ENCODE results near the gene CEBPE.
A peak's percentile ranks its signal among the peaks of the same experiment; 100 is the strongest.

Gene CEBPE

GRCh38 chr14:23093991-23094665, 24.9 kb downstream of the CEBPE start:
- Histone ChIP-seq H3K9me3 (ENCODE audit: insufficient read depth, low read length) (no peaks in the 10 kb centered on the region), H3K9me2 (replicated peaks; ENCODE audit: insufficient read depth, low read length) (no peaks in the 10 kb centered on the region), H3F3A (ENCODE audit: insufficient read depth) (no peaks in the 10 kb centered on the region), H3K27ac (ENCODE audit: low read depth, low read length) (peak overlapping the region; percentile 70), H2AFZ (ENCODE audit: low read depth, low read length, severe bottlenecking) (peak overlapping the region; percentile 72), H3K36me3 (ENCODE audit: low read length) (peaks cover 27% of the 10 kb centered on the region), H3K9ac (ENCODE audit: low read length) (peak overlapping the region; percentile 85), H3K4me2 (ENCODE audit: low read depth, low read length, poor library complexity, severe bottlenecking) (peak overlapping the region; percentile 89), H3K79me2 (ENCODE audit: insufficient read depth, low read length) (peaks cover 54% of the 10 kb centered on the region), H3K4me3 (ENCODE audit: insufficient read depth, low read length, poor library complexity, severe bottlenecking) (peak overlapping the region; percentile 66), H4K20me1 (ENCODE audit: low read depth, low read length) (peaks cover 21% of the 10 kb centered on the region), H3K27me3 (ENCODE audit: low read length) (no peaks in the 10 kb centered on the region)
- TF ChIP-seq, protein P1, sequence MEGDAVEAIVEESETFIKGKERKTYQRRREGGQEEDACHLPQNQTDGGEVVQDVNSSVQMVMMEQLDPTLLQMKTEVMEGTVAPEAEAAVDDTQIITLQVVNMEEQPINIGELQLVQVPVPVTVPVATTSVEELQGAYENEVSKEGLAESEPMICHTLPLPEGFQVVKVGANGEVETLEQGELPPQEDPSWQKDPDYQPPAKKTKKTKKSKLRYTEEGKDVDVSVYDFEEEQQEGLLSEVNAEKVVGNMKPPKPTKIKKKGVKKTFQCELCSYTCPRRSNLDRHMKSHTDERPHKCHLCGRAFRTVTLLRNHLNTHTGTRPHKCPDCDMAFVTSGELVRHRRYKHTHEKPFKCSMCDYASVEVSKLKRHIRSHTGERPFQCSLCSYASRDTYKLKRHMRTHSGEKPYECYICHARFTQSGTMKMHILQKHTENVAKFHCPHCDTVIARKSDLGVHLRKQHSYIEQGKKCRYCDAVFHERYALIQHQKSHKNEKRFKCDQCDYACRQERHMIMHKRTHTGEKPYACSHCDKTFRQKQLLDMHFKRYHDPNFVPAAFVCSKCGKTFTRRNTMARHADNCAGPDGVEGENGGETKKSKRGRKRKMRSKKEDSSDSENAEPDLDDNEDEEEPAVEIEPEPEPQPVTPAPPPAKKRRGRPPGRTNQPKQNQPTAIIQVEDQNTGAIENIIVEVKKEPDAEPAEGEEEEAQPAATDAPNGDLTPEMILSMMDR (IDR thresholded peaks at IDR 0.05; ENCODE audit: insufficient read depth, low read length, poor library complexity, severe bottlenecking): peak; percentile 35
- TF ChIP-seq EZH2phosphoT487 (conservative IDR thresholded peaks at IDR 0.05; ENCODE audit: low read length): no peak

DNA sequence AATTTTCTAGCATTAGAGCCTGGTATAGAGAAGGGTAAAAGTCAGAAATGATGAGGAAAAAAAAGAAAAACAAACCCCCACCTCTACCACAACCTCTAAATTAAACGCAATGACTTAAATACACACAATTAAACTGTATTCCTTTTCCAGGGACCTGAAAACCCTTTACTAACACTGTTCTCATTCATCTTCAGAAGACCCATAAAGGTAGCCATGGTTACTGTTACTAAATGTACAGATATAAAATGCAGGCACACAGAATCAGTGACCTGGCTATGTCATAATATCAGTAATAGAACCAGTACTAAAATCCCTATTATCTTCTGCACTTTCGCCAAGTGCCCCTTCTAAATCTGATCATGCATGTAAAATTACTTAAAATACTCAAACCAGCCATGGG, 25.5 kb downstream of the CEBPE start:
- Histone ChIP-seq H3K4me2 (ENCODE audit: low read depth, low read length, poor library complexity, severe bottlenecking) (peak overlapping the region; percentile 89), H3K9me3 (ENCODE audit: insufficient read depth, low read length) (no peaks in the 10 kb centered on the region), H3K79me2 (ENCODE audit: insufficient read depth, low read length) (peaks cover 54% of the 10 kb centered on the region), H3K4me3 (ENCODE audit: insufficient read depth, low read length, poor library complexity, severe bottlenecking) (peak overlapping the region; percentile 66), H4K20me1 (ENCODE audit: low read depth, low read length) (peaks cover 21% of the 10 kb centered on the region), H3K9me2 (replicated peaks; ENCODE audit: insufficient read depth, low read length) (no peaks in the 10 kb centered on the region), H2AFZ (ENCODE audit: low read depth, low read length, severe bottlenecking) (no peak overlapping the region), H3F3A (ENCODE audit: insufficient read depth) (no peaks in the 10 kb centered on the region), H3K27me3 (ENCODE audit: low read length) (no peaks in the 10 kb centered on the region), H3K9ac (ENCODE audit: low read length) (peak overlapping the region; percentile 85), H3K27ac (ENCODE audit: low read depth, low read length) (no peak overlapping the region), H3K36me3 (ENCODE audit: low read length) (peaks cover 30% of the 10 kb centered on the region)
- TF ChIP-seq, protein P1 (IDR thresholded peaks at IDR 0.05; ENCODE audit: insufficient read depth, low read length, poor library complexity, severe bottlenecking): no peak
- no peak for TF ChIP-seq EZH2phosphoT487 (conservative IDR thresholded peaks at IDR 0.05; ENCODE audit: low read length)

GRCh38 chr14:23093104-23093503, 26.0 kb downstream of the CEBPE start:
- Histone ChIP-seq H3K9me3 (ENCODE audit: insufficient read depth, low read length) (no peaks in the 10 kb centered on the region), H3K9ac (ENCODE audit: low read length) (peak overlapping the region; percentile 85; the same call in 1 of the 2 replicates), H3K79me2 (ENCODE audit: insufficient read depth, low read length) (peaks cover 55% of the 10 kb centered on the region), H4K20me1 (ENCODE audit: low read depth, low read length) (peaks cover 21% of the 10 kb centered on the region), H3K4me3 (ENCODE audit: insufficient read depth, low read length, poor library complexity, severe bottlenecking) (no peak overlapping the region), H3F3A (ENCODE audit: insufficient read depth) (no peaks in the 10 kb centered on the region), H3K9me2 (replicated peaks; ENCODE audit: insufficient read depth, low read length) (no peaks in the 10 kb centered on the region), H3K36me3 (ENCODE audit: low read length) (peaks cover 32% of the 10 kb centered on the region), H2AFZ (ENCODE audit: low read depth, low read length, severe bottlenecking) (no peak overlapping the region), H3K27ac (ENCODE audit: low read depth, low read length) (no peak overlapping the region), H3K27me3 (ENCODE audit: low read length) (no peaks in the 10 kb centered on the region), H3K4me2 (ENCODE audit: low read depth, low read length, poor library complexity, severe bottlenecking) (peak overlapping the region; percentile 89)
- TF ChIP-seq EZH2phosphoT487 (conservative IDR thresholded peaks at IDR 0.05; ENCODE audit: low read length): no peak
- TF ChIP-seq, protein P1 (IDR thresholded peaks at IDR 0.05; ENCODE audit: insufficient read depth, low read length, poor library complexity, severe bottlenecking): no peak

All from SU-DHL-6 (cell line).